Embryonic facial prominence (tissue), 1 donor: Measurements from ENCODE around the gene KRT38.

ENCODE experiments used
- DNase-seq: peaks from one replicate; pipeline ENCODE4 v3.0.0-alpha.2; 2016; ENCODE audit errors: extremely low spot score

KRT38 gene

DNA sequence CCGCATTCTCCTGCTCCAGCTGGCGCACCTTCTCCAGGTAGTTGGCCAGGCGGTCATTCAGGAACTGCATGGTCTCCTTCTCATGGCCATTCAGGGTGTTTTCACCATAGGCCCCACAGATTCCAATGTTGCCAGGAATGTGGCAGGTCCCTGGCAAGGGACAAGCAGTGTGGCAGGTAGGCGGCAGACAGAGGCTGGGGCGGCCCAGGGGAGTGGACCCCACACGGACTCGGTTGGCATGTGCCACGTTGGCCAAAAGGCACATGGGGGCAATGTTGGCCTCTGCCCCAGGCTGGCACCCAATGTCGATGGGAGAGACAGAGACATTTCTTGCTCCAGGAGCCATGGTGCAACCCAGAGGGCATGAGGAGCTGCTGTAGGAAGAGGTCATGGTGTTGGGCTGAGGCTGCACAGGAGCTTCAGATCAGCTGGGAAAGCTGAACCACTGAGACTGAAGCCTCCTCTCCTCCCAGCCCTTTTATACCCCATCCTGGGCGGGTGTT lies at the start of gene KRT38:
TSS of gene KRT38 (minus strand) at position 453 of the 503 bp plus-strand sequence. CDS start at position 391, 62 bp downstream.
- no peak for DNase-seq

DNA sequence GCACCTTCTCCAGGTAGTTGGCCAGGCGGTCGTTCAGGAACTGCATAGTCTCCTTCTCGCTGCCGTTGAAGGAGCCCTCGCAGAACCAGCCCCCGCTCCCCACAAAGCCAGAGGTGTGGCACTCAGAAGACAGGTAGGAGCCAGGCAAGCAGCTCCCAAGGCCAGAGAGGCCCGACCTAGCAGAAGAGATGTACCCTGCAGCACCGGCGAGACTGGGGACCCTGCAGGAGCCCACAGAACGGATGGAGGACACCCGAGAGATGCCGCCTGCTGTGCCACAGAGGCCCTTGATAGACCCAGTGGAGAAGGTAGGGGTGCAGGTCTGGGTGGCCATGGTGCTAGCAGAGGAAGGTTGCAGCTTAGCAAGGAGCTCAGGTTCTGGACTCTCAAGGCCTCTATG lies 48.7 kb upstream of the KRT38 start, which contains the start of gene KRT36:
TSS of gene KRT36 (minus strand) at position 380 of the 400 bp plus-strand sequence. CDS start at position 334, 46 bp downstream.
- DNase-seq: no peak

DNA sequence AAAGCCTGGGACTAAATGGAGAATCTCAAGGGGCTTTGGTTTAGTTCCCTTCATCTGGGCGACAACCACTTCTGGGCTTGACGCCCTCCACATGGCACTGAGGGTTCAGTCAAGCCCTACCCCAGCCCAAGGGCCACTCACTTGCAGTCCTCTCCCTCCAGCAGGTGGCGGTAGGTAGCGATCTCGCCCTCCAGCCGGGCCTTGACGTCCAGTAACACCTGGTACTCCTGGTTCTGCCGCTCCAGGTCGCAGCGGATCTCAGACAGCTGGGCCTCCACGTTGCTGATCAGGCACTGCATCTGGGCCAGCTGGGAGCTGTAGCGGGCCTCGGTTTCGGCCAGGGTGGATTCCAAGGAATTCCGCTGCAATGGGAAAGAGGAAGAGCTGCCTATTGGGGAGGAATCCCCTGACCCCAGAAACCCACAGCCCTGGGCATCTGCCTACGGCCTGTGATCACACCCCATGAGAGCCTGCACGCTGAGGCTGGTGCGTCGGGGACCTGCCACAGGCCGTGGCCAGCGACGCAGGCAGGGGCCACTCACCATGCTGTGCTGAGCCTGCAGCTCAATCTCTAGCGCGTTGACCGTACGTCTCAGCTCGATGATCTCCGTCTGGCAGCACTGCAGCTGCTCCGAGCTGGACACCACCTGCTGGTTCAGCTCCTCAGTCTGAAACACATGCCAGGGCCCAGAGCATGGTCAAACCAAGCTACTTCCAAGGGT lies 46.2 kb upstream of the KRT38 start:
- DNase-seq: no peak

DNA sequence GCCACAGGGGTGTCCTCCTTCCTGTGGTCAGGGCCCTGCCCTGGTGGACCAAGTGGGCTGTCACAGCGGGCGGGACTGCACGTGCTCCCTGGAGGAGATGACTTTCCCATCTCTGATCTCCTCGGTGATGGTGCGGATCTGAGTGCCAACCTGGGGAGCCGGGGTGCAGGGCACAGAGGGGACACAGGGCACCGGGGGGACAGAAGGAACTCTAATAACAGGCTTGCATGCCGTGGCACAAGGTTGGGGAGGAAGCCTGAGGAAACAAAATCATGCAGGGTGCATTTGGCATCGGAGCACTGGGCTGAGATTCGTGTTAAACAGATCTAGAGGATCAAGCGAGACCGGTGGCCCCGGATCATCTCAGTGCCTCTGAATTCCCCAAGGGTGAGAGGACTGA lies 45.5 kb upstream of the KRT38 start:
- no peak for DNase-seq

DNA sequence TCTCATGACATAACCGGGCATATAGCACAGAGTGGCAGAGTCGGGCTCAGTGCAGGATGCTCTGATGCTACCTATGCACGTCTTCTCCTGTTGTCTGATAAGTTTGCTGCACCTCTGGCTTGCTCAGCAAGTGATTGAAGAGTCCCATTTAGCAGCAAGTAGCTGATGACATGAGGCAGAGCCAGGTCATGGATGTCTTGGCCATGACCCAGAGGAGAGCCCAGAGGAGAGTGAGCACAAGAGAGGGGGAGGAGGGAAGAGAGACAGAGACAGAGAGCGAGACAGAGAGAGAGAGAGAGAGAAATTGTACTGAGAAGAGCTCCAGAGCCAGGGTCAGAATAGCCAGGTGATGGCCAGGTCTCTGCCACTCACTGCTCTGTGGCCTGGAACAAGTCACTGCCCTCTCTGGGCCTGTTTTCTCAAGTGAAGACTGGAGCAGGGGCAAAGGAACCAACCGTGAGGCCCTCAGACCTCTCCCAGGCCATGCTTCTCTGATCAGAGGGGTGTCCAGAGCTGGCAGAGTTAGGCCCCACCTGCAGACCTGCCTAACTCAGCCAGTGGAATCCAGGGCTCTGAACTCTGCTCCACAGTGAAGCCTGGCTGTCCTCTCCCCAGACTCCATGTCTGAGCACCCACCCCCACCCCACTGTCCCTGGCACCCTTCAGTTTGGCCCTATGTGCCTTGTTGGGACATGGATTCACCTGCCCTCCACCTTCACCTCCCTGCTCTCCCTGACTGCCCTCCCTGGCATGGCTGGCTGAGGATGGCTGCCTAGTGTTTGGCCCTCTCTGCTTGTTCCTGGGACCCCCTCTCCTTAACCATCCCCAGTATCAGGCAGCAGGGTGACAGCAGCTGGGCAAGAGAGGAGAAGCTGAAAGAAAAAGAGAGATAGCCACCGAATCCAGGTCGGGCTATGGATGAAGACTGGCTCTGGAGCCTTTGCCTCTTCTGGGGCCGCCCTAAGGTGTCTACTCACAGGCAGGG lies 44.4 kb upstream of the KRT38 start:
- no peak for DNase-seq

DNA sequence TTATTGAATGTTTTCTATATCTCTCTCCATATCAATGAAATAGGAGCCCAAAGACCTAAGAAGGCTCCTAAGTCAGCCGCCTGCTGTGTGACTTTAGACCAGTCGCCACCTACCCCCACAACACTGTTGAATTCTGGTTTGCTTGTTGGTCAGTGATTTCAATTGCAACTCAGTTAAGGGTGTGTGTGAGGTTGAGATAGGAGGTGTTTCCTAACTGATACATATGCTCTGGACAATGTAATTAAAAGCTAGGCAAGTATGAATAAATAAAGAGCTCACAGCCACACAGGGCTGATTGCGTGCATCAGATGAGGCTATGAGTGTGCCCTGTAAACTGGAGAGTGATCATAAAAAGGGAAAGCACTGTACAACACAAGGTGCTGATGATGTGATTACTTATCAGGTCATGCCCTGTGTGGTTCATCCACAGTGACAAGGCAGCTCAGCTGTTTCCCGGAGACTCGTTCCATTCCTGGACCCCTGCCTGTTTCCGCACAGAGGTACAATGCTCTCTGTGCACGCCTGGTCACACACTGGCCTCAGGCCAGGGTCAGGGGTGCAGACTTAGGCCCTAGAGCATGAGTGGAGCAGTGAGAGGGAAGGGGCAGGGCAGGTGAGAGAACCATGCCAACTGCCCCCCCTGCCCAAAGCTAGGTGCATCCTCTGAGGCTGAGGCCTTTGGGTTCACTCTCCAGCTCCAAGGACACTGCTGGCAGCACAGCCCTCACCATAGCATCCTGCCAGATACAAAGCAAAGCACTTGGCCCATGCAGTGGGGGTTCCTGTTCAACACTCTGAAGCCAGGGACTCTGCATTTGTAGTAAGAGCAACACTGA lies 43.4 kb upstream of the KRT38 start:
- no peak for DNase-seq

DNA sequence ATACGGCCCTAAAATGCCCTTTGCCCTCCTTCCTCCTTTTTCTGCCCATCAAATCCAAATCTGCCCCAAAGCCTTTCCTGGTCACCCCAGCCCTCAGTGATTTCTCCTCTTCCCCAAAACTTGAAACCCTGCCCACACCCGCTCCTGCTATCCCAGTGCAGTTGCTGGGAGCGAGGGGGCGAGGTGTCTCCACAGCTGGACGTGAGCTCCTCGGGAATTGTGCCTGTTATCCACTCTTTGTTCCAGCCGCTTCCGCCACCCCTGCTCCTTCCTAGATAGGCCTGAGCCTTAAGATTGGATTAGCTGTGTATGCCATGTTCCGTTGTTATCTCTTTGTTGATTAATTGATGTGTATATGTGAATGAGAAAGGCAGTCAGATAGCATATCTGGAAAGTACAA lies 42.7 kb upstream of the KRT38 start:
- DNase-seq: no peak

DNA sequence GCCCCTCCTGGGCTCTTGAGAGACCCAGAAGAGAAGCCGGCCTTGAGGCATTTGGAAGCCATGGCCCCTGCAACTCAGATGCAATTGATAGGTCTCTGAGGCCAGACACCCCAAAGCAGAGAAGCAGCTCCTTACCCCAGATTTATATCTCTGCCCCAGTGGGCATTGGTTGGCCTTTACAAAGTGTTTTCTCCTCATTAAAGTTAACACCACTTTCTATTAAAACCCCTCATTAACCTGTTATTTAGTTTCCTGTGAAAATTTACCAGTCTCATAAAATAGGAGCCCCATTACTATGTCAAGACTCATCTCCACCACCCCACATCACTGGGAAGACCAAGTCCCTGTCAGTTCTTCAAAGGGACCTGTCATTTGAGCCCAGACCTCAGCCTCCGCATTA lies 40.3 kb upstream of the KRT38 start, which contains the start of gene KRT35:
TSS of gene KRT35 (minus strand) at position 116 of the 400 bp plus-strand sequence. CDS start at position 62, 54 bp downstream.
- no peak for DNase-seq

DNA sequence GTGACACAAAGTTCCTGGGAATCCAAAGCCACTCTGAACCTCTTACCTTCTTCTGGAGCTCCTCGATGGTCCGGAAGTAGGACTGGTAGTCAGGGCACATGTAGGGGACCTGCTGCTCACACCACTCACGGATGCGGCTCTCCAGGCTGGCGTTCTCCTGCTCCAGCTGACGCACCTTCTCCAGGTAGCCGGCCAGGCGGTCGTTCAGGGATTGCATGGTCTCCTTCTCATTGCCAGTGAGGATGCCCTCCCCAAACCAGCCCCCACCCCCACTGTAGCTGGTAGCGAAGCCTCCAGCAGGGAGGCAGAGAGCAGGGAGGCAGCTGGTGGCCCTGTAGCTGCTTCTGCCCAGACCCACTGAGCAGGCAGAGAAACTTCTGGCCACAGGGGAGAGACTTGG lies 39.8 kb upstream of the KRT38 start:
- no peak for DNase-seq

DNA sequence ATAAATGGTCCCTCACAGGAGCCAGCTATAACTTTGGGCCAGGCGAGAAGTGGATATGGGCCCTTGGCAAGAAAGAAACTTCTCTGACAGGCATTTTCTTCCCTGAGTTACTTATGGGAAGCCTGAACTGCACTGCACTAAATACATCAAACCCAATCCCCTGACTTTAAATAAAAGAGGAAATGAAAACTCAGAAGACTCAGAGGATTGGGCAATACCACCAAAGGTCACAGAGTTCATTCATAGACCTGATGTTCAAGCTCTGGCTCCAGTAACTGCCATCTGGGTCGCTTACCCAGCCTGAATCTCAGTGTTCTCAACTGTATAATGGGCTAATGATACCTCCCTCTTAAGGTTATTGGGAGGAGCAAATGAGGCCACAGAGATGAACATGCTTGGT lies 39.4 kb upstream of the KRT38 start:
- DNase-seq: no peak

DNA sequence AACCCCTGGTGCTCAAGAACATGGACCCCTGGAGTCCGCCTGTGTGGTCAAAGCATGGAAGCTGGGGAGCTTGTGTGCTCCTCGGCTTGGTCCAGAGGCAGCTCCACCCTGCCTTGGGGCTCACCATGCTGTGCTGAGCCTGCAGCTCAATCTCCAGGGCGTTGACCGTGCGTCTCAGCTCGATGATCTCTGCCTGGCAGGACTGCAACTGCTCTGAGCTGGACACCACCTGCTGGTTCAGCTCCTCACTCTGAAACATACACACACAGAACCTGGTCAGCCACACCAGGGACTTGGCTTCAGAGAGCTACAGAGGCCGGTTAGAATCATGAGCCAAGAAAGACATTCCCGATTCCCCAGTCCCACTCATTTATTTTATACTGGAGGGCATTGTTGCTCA lies 37.5 kb upstream of the KRT38 start:
- no peak for DNase-seq

DNA sequence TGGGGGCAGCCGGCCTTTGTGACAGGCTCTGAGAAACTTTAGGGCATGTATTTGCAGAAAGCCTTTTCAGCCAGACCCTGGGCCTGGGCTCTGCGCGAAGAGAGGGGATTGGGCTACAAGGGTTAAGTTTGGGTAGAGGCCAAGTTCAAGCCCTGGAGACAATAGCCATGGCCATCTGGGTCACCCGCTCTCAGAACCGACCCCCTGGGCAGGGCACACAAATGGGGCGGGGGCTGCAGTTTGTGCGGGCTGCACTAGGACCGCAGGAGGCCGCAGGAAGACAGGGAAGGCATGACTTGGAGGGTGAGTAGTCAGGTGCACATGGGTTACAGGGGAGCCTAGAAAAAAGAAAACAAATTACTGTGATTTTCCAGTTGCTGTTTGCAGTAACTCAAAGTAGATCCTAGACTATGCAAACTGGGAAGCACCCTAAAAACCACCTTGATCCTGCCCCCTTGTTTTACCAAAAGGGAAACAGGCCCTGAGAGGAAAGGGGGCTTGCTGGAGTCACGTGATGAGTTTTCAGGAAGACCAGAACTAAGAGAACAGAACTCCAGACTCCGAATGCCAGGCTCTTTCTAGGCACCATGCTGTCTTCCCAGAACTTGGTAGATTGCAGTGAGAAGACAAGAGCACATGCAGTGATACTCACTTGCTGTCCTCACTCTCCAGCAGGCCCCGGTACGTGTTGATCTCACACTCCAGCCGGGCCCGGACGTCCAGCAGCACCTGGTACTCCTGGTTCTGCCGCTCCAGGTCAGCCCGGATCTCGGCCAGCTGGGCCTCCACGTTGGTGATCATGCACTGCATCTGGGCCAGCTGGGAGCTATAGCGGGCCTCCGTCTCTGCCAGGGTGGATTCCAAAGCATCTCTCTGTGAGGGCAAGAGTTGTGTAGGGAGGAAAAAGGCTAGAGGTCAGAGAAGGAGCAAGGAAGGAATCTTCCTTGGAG lies 36.4 kb upstream of the KRT38 start:
- no peak for DNase-seq

DNA sequence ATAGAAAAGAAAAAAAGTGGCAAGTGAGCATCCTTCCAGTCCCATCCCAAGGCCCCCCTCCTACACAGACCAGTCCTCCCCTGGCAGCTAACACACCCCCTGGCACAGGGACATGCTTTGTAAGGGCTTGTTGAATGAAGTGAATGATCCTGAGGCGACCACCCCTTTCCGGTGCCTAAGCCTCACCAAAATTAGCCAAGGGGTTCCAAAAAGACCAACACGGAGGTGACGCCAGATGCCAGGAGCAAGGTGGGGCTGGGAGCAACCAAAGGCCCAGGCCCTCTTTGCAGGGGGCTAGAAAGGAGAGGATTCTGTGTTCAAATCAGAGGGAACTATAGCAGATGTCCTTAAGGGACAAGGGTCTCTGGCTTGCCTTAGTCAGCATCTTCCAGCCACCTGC lies 34.6 kb upstream of the KRT38 start:
- DNase-seq: no peak

DNA sequence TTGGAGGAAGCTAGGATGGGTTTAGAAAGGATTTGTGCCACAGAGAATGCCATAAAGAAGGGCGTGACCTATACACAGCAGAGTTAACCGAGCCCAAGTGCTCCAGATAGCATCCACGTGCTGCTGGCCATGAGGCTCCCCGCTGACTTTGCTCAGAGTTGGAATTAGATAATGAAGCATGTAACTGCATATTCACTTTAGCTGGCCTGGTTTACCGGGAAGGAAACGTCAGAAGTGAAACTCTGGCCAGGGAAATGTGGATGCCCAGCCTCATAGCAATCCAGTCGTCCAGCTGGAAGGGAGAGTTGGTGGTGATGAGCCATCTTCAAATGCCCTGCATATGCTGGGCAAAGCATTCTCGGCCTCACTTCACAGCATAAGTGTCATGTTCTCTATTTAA lies 34.1 kb upstream of the KRT38 start:
- no peak for DNase-seq

DNA sequence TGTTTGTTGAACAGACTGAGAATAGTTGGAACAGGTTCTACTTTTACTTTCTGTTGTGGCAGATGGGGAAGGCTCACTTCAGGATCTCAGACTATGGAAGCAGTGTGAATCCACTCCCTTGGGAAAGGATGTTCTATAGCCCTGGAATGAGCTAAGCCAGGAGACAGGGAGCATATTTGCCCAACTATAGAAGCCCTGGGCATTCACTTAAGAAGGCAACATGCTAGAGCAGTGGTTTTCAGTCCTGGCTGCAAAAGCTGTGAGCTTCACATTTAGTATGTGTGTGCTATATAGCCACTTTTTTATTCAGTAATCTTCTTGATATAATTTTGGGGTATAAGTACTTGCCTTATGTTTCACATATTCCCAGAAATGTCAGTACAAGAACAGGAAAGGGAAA lies 27.6 kb upstream of the KRT38 start:
- no peak for DNase-seq

DNA sequence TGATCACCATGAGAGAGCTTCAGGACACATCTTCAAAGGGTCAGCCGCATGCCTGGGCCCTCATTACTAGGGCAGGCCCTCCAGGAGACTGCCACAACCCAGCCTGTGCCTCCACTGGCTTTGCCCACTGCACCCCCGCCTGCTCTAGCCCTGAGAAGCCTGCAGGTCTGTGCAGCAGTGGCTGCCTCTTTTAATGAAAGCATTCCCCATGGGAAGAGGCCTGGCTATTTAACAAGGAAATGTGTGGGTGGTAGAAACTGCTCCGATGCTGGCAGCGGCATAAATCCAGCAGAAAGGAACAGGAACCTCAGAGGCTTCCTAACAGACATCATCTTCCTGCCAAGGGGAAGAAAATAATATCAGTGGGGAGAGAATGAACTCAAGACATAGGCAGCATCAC lies 26.8 kb upstream of the KRT38 start:
- no peak for DNase-seq

DNA sequence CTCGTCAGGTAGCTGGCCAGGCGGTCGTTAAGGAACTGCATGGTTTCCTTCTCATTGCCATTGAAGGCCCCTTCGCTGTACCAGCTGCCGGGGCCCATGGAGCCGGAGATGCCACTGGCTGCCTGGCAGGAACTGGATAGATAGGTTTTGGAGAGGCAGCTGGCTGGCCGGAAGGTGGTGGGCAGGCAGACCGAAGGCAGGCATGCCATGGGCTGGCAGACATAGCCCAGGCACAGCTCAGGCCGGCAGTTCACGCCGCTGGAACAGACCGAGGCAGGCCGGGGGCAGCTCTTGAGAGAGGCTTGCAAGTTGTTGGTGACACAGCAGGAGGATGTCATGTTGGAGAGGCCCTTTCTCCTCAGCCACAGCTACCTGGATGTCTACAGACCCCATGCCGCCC lies 26.2 kb upstream of the KRT38 start, which contains the start of gene KRT32:
TSS of gene KRT32 (minus strand) at position 399 of the 400 bp plus-strand sequence. CDS start at position 338, 61 bp downstream.
- no peak for DNase-seq

DNA sequence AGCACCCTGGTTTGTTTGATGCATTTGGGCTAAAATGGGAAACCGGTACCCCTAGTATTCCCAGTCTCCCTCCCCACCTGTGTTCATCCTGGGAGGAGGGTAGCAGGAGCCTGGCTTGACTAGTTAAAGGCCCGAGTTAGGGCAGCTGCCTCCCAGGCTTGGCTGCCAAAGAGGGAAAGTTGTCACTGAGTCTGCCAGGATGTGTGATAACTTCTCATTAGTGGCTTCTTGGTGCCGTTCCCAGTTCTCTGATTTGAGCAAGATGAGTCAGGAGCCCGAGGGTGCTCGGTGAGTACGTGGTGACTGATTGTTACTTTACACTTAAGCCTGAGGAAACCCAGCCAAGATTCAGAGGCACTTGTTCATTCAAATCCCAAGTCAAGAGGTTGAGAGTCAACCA lies 23.9 kb upstream of the KRT38 start:
- no peak for DNase-seq

DNA sequence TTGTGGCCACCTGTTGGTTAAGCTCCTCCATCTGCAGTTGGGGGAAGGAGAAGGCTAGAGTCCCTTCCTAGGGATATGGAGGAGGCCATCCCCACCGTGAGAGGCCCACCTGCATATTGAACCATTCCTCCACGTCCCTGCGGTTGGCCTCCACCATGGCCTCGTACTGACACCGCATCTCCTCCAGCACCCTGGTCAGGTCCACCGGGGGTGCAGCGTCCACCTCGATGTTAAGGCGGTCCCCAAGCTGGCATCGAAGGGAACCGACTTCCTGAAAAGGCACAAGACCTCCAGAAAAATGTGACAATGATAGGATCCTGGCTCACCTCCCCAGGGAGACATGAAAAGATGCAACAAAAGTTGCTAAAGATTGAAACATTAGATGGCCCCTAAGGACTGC lies 23.4 kb upstream of the KRT38 start:
- no peak for DNase-seq

DNA sequence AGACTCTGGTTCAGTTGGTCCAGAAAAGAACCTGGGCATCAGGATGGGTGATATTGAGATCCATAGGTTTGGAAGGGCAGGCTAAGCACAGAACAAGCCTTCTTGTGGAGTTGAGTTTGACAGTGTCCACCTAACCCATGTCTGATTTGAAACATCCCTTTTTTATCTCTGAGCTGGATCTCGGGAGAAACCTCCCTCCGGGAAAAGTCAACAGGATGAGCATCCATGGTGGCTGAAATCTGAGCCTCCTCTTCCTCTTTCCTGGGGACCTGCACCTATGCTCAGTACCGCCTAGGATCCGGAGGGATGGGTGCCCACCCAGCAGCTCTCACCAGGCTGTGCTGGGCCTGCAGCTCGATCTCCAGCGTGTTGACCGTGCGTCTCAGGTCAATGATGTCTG lies 23.0 kb upstream of the KRT38 start:
- DNase-seq: no peak
